K562 (cell line): ENCODE data around the gene TEX54. TPM values are rescaled to one million over a fixed set of nuclear protein-coding genes. Genes with fewer than 3 reads are reported as not detected.
A peak's percentile ranks its signal among the peaks of the same experiment; 100 is the strongest.

Source experiments
- CBX3 ChIP-seq, 2 experiments: IDR thresholded peaks; 1 replicate in 1 of 2; 2 replicates in 1 of 2; pipeline ENCODE4 v1.6.1; 2012; ENCODE audit warnings: inconsistent platforms in 2 of 2, low read length in 2 of 2, borderline replicate concordance in 1 of 2, control low read depth in 1 of 2
- CCNT2 ChIP-seq: IDR thresholded peaks from 2 replicates; pipeline ENCODE4 v1.6.1; 2011; ENCODE audit warnings: borderline replicate concordance, low read depth, mild to moderate bottlenecking, moderate library complexity, mixed read lengths, low read length; ENCODE audit not compliant: insufficient read length; ENCODE audit errors: extremely low read depth
- GABPB2 ChIP-seq: fragments of 250-450 bp; sonication (Bioruptor Pico); conservative IDR thresholded peaks from 2 replicates; pipeline ENCODE4 v1.5.1; 2021; ENCODE audit warnings: mild to moderate bottlenecking
- HDAC2 ChIP-seq: fragments of 450-650 bp; IDR thresholded peaks from 2 replicates; pipeline ENCODE4 v1.6.1; 2016; ENCODE audit warnings: mild to moderate bottlenecking
- ILF3 ChIP-seq: fragments of 450-650 bp; IDR thresholded peaks from 2 replicates; pipeline ENCODE4 v1.6.1; 2018; ENCODE audit warnings: antibody characterized with exemption, mild to moderate bottlenecking, moderate library complexity, borderline replicate concordance
- MAX ChIP-seq: sonication (generic); formaldehyde crosslinking; IDR thresholded peaks from 2 replicates; pipeline ENCODE4 v1.9.0; 2022; ENCODE audit warnings: mild to moderate bottlenecking, missing genetic modification reagents
- MTA3 ChIP-seq: fragments of 450-650 bp; formaldehyde crosslinking; IDR thresholded peaks from 2 replicates; pipeline ENCODE4 v1.6.1; 2017; ENCODE audit warnings: mild to moderate bottlenecking, borderline replicate concordance
- PHB ChIP-seq: fragments of 250-450 bp; sonication (Bioruptor Pico); IDR thresholded peaks from 2 replicates; pipeline ENCODE4 v1.5.0; 2021
- RB1 ChIP-seq: fragments of 450-650 bp; IDR thresholded peaks from 2 replicates; pipeline ENCODE4 v1.6.1; 2017; ENCODE audit warnings: low read depth, mild to moderate bottlenecking
- RBM22 ChIP-seq: fragments of 200-400 bp; formaldehyde crosslinking; IDR thresholded peaks from 2 replicates; pipeline ENCODE4 v1.6.1; 2018; ENCODE audit warnings: low read length, low read depth; ENCODE audit not compliant: poor library complexity, severe bottlenecking
- SFPQ ChIP-seq: fragments of 200-400 bp; formaldehyde crosslinking; IDR thresholded peaks from 2 replicates; pipeline ENCODE4 v1.6.1; 2017; ENCODE audit warnings: mild to moderate bottlenecking, low read depth, low read length, moderate library complexity
- TAF7 ChIP-seq: fragments of 450-650 bp; IDR thresholded peaks from 2 replicates; pipeline ENCODE4 v1.6.1; 2016; ENCODE audit warnings: missing genetic modification characterization, missing compliant biosample characterization
- TCF15 ChIP-seq: fragments of 250-450 bp; sonication (Bioruptor Pico); IDR thresholded peaks from 2 replicates; pipeline ENCODE4 v1.8.0; 2022; ENCODE audit warnings: moderate library complexity, mild to moderate bottlenecking, inconsistent platforms
- TFAM ChIP-seq: fragments of 250-450 bp; sonication (Bioruptor Pico); conservative IDR thresholded peaks from 2 replicates; pipeline ENCODE4 v1.5.0; 2021; ENCODE audit warnings: mild to moderate bottlenecking, moderate library complexity
- TGIF2 ChIP-seq: sonication (generic); formaldehyde crosslinking; IDR thresholded peaks from 2 replicates; pipeline ENCODE4 v1.8.1; 2022; ENCODE audit warnings: mild to moderate bottlenecking, missing genetic modification reagents, moderate library complexity
- YY1 ChIP-seq, 3 experiments: IDR thresholded peaks; 2 replicates each; pipeline ENCODE4 v1.6.1; 2011; ENCODE audit warnings: low read length in 2 of 3, mild to moderate bottlenecking in 2 of 3, moderate library complexity in 2 of 3, borderline replicate concordance in 1 of 3, control low read depth in 1 of 3, low read depth in 1 of 3; ENCODE audit not compliant: insufficient read depth in 3 of 3, insufficient replicate concordance in 2 of 3, control insufficient read depth in 1 of 3, insufficient read length in 1 of 3; ENCODE audit errors: extremely low read depth in 1 of 3
- ZFP36 ChIP-seq: fragments of 150-350 bp; IDR thresholded peaks from 2 replicates; pipeline ENCODE4 v1.6.1; 2018; ENCODE audit warnings: low read length, low read depth; ENCODE audit not compliant: partially characterized antibody
- ZNF124 ChIP-seq: sonication (generic); formaldehyde crosslinking; IDR thresholded peaks from 2 replicates; pipeline ENCODE4 v1.8.1; 2022; ENCODE audit warnings: missing genetic modification reagents
- ZNF449 ChIP-seq: fragments of 250-450 bp; sonication (Bioruptor Pico); IDR thresholded peaks from 2 replicates; pipeline ENCODE4 v1.8.0; 2022; ENCODE audit warnings: moderate library complexity, mild to moderate bottlenecking, inconsistent platforms
- polyA plus RNA-seq, 8 experiments: library from polyadenylated mRNA; depleted of rRNA in 4 of 8; stranded (reverse) in 5 of 8; unstranded in 3 of 8; fragments of >200 nt; fragmentation: Nextera tagmentation in 2 of 8; fragmentation: Illumina TruSeq in 1 of 8; extraction: Ambion mirVana in 2 of 8; extraction: Trizol in 1 of 8; gene quantifications; 2 replicates each; pipeline versions ENCODE4 v1.2.1 to v1.2.3, GENCODE V29; 2011 to 2014; ENCODE audit warnings: inconsistent platforms in 1 of 8, missing spikeins in 1 of 8
- total RNA-seq, 7 experiments: library from RNA; depleted of rRNA in 6 of 7; stranded (reverse); fragments of >200 nt in 6 of 7; fragmentation: Illumina TruSeq in 2 of 7; extraction: Trizol in 2 of 7; gene quantifications; 2 replicates each; pipeline versions ENCODE4 v1.2.1 to v1.2.3, GENCODE V29; 2011 to 2021; ENCODE audit warnings: low replicate concordance in 1 of 7
- TF ChIP-seq, protein P1 (sequence below): sonication (generic); formaldehyde crosslinking; IDR thresholded peaks from 2 replicates; pipeline ENCODE4 v1.8.0; 2023; ENCODE audit warnings: mild to moderate bottlenecking, missing genetic modification reagents
- TF ChIP-seq, protein P2 (sequence below): sonication (generic); formaldehyde crosslinking; IDR thresholded peaks from 2 replicates; pipeline ENCODE4 v1.8.0; 2022; ENCODE audit warnings: mild to moderate bottlenecking, missing genetic modification reagents

Gene TEX54
- total and polyA plus RNA-seq, 9 of the 15 experiments (the other 6 are each of a cell fraction or from before 2014, with no cell fraction given) = not detected

DNA sequence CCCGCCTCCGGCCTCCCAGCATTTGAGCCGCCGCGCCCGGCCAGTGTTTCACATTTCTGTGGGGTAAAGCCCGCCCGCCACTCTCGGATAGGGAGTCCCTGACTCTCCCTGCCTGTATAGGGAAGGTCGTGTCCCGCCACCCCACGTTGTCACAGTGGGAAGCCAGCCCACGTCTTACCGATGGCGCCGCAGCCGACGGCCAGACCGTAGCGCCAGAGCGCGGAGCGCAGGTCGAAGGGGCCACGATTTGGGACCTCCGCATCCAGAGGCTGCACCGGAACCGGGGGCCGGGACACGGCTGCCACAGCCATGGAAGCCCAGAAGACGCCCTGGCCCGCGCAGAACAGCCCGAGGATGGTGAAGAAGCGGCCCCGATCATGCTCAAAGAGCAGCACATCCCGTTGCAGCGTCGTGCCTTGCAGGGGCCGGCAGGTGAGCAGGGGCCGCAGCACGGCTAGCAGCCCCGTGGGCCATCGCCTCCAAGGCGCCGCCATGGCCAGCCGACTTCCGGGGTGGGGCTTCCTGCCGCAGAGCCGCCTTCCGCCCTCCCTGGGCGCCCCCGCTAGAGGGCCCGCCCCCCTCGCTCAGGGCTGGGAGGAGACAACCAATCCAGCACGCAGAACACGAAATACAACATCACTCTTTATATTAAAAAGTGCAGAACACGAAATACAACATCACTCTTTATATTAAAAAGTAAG is 41.0 kb downstream of the TEX54 start, which contains the start of gene TMEM223 (continued):
- no peak for TF ChIP-seq SFPQ
- TF ChIP-seq, protein P1, sequence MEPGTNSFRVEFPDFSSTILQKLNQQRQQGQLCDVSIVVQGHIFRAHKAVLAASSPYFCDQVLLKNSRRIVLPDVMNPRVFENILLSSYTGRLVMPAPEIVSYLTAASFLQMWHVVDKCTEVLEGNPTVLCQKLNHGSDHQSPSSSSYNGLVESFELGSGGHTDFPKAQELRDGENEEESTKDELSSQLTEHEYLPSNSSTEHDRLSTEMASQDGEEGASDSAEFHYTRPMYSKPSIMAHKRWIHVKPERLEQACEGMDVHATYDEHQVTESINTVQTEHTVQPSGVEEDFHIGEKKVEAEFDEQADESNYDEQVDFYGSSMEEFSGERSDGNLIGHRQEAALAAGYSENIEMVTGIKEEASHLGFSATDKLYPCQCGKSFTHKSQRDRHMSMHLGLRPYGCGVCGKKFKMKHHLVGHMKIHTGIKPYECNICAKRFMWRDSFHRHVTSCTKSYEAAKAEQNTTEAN (CRISPR knock-in tag) = no peak
- no peak for TF ChIP-seq ZNF124 (CRISPR knock-in tag)
- TF ChIP-seq TGIF2 (CRISPR knock-in tag) = no peak
- TF ChIP-seq YY1 (IDR thresholded peaks at IDR 0.05; ENCODE audit: borderline replicate concordance in 1 of 3, control insufficient read depth in 1 of 3, extremely low read depth in 1 of 3, insufficient read depth in 3 of 3, insufficient read length in 1 of 3, insufficient replicate concordance in 2 of 3, low read depth in 1 of 3, low read length in 2 of 3) = peak; percentile 75 to 96 (median 92)
- no peak for TF ChIP-seq ZFP36
- peak; percentile 78 for TF ChIP-seq RBM22
- TF ChIP-seq HDAC2 = peak; percentile 72
- TF ChIP-seq, protein P2, sequence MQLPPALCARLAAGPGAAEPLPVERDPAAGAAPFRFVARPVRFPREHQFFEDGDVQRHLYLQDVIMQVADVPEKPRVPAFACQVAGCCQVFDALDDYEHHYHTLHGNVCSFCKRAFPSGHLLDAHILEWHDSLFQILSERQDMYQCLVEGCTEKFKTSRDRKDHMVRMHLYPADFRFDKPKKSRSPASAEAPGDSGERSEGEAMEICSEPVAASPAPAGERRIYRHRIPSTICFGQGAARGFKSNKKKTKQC (CRISPR knock-in tag) = peak; percentile 91
- peak; percentile 52; the same call in 1 of the 2 replicates for TF ChIP-seq ILF3
- no peak for TF ChIP-seq ZNF449
- TF ChIP-seq CCNT2 = peak; percentile 76
- TF ChIP-seq CBX3 (IDR thresholded peaks at IDR 0.05; ENCODE audit: borderline replicate concordance in 1 of 2, low read length in 2 of 2) = no peak; a peak in 1 of 3 replicates
- no peak for TF ChIP-seq TFAM (CRISPR knock-in tag)
- TF ChIP-seq PHB = 0 out of 2 replicates have a peak, but pooled peaks have one; percentile 38
- TF ChIP-seq MAX (CRISPR knock-in tag) = peak; percentile 82
- peak; percentile 69 for TF ChIP-seq TAF7 (tag)
- no peak for TF ChIP-seq GABPB2
- TF ChIP-seq MTA3 = peak; percentile 39; the same call in 1 of the 2 replicates
- TF ChIP-seq TCF15 (CRISPR knock-in tag) = no peak
- peak; percentile 66; the same call in 1 of the 2 replicates for TF ChIP-seq RB1
